GM12801 (cell line): ENCODE measurements around the gene SCUBE2.

Source experiments
- TF ChIP-seq, protein P1 (sequence below): IDR thresholded peaks from one replicate; pipeline ENCODE4 v1.5.1; 2011; ENCODE audit warnings: control low read depth; ENCODE audit not compliant: insufficient read length; ENCODE audit errors: extremely low read depth

SCUBE2 gene

DNA sequence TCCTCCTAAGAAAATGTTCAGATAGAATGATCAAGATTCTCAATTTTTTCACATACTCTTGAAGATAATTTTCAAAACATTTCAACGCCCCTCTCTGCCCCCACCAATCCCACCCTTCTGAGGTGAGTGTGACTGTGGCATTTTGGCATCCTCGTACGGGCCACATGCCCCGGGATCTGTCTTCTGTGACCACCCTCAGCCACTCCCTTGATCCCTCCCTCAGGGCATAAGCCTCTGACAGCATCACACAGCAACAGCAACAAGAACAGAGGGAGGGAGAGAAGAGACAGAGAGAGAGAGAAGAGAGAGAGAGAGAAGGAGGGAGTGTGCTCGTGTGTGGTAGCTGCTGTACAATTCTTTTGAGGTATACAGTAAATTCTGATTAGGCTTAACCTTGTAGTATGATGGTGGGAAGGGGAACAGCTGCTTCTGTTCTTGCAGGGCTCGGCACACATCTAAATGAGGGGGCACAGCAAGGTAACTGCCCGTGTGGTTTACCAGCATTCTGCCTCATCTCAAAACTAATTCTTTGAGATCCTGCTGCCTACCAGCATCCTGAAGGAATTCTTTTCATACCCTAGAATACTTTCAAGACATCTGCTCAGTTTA is 21.4 kb downstream of the SCUBE2 start:
- TF ChIP-seq, protein P1, sequence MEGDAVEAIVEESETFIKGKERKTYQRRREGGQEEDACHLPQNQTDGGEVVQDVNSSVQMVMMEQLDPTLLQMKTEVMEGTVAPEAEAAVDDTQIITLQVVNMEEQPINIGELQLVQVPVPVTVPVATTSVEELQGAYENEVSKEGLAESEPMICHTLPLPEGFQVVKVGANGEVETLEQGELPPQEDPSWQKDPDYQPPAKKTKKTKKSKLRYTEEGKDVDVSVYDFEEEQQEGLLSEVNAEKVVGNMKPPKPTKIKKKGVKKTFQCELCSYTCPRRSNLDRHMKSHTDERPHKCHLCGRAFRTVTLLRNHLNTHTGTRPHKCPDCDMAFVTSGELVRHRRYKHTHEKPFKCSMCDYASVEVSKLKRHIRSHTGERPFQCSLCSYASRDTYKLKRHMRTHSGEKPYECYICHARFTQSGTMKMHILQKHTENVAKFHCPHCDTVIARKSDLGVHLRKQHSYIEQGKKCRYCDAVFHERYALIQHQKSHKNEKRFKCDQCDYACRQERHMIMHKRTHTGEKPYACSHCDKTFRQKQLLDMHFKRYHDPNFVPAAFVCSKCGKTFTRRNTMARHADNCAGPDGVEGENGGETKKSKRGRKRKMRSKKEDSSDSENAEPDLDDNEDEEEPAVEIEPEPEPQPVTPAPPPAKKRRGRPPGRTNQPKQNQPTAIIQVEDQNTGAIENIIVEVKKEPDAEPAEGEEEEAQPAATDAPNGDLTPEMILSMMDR = no peak

DNA sequence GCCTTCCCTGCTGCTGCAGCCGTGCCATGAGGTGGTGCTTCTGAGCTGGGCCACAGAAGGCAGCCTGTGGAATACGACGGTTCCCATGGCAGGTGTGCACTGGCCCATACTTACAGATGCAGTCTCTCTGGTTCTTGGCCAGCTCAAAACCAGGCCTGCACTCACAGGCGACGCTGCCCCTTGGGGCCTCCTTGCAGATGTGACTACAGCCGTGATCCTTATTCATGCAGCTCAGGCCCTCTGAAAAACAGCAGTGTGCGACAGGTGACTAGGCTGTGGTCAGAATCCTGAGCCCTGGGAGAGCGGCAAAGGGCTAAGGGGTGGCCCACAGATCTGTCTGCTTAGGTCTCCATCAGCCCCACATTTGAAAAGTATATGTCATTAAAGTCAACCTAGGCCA is 22.1 kb downstream of the SCUBE2 start:
- TF ChIP-seq, protein P1 = no peak

GRCh38 chr11:9066433-9066925 is 24.9 kb downstream of the SCUBE2 start:
- TF ChIP-seq, protein P1 = no peak

- TF ChIP-seq, protein P1 = no peak
These were observed 25.6 kb downstream of the SCUBE2 start for GRCh38 chr11:9065607-9066432.

DNA sequence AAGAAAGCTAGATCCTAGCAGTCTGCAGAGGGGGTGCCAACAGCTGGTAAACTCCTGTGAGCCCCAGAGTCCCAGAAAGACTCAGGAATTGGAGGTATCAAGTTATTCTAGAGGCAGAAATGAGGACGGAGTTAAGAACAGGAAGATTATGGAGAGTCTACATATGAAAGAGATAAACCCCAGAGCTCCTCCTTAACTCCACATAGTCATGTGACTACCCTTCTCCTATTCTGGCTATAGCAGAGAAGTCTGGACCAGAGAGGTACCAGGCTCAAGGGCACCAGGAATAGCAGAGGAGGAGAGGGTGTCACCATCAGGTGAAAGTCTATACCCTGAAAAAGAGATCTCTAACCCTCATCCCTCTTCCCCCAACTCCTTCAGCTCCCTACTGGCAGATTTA is 29.6 kb downstream of the SCUBE2 start:
- TF ChIP-seq, protein P1 = no peak

DNA sequence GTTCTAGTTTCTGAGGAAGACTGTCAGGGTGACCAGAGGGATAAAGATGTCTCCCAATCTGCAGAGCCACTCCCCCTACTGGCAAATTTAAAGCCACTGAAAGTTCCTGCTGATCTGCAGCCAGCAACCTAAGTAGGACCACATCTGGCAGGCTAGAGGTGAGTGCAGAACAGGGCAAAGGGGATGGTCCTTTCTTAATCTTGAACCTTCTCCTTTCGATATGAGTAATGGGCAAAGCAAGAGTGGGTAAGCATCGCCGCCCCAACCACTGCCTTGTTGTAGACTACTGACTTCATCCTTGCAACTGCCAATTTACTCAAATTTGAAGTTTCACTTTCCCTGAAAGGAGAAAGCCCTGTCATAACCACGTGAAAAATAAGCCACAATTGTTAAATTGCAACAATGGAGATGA is 30.7 kb downstream of the SCUBE2 start:
- TF ChIP-seq, protein P1 = no peak

- TF ChIP-seq, protein P1 = no peak
These were observed 32.0 kb downstream of the SCUBE2 start for GRCh38 chr11:9059406-9059805.
